ENCODE data around the gene S100A2. TPM values are rescaled to one million over a fixed set of nuclear protein-coding genes. Genes with fewer than 3 reads are reported as not detected.

S100A2 gene
- total and polyA plus RNA-seq, 2 of the 8 experiments (the other 6 are each of a cell fraction or from before 2014, with no cell fraction given): 0.86 TPM; not detected in 1

DNA sequence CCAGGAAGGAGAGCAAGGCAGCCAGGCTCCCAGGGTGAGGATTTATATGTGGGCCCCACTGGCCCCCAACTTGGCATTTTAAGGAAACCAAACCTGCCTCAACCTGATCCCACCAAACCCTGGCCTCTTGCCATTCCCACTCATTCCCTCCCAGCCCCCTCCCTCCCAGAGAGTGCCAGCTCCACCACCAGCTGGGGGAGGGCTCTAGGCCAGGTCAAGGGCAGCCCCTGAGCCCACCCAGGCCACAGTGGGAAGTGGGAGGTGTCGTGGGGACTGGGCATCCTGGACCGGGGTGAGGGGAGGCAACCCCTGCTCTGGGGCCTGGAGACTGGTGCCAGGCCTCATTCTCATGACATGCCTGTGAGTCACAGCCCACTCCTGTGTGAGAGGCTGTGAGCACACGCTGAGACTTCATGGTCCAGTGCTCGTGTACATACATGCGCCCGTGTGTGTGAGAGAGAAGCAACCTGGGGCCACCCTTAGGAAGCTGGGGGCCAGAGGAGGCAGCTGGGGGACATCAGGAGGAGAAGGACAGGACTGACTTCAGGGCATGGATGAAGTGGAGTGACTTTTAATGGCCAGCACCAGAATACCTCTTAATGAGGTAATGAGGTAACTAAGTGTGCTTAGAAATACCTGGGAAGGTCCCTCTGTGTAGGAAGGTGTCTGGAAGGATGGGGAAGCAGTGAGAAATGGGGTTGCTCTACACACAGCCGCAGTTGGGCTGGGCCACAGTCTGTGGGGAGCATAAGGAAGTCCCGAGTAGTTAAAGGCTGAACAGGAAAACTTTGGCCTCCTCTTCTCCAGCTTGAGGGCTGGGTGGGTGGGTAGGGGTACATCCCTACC lies at the start of gene S100A2 (continued):
- TF ChIP-seq SIN3A (conservative IDR thresholded peaks at IDR 0.05 in 1 of 2, IDR thresholded peaks at IDR 0.05 in 1 of 2; ENCODE audit: low read depth in 1 of 2, low read length in 2 of 2) (no peak), KDM5A (IDR thresholded peaks at IDR 0.05; ENCODE audit: low read length) (no peak), TAF1 (IDR thresholded peaks at IDR 0.05; ENCODE audit: low read depth, low read length) (no peak), NANOG (IDR thresholded peaks at IDR 0.05; ENCODE audit: insufficient read depth, low read depth, low read length, poor library complexity, severe bottlenecking) (no peak)
